DND-41 (cell line): Measurements from ENCODE around the gene UBTD1.

Source experiments
- CTCF ChIP-seq: IDR thresholded peaks from 2 replicates; pipeline ENCODE4 v1.5.1; 2012; ENCODE audit warnings: borderline replicate concordance, low read length, moderate library complexity, mild to moderate bottlenecking; ENCODE audit not compliant: poor library complexity, severe bottlenecking; ENCODE audit errors: extremely low read depth
- EZH2 ChIP-seq: IDR thresholded peaks from 3 replicates; pipeline ENCODE4 v1.6.1; 2012; ENCODE audit warnings: borderline replicate concordance, low read depth, mild to moderate bottlenecking, moderate library complexity, low read length, inconsistent platforms; ENCODE audit not compliant: severe bottlenecking

- TF ChIP-seq CTCF: no peak
- TF ChIP-seq EZH2: no peak
Observed at GRCh38 chr10:97590082-97590747, 91.5 kb downstream of the UBTD1 start.
